ENCODE data around the gene MAPK11.

The MAPK11 gene

GRCh38 chr22:50296658-50297490 lies 26.7 kb upstream of the MAPK11 start:
- DNase-seq (ENCODE audit: low read depth in 3 of 3, low spot score in 1 of 3) = no peak

GRCh38 chr22:50294319-50294656 lies 24.1 kb upstream of the MAPK11 start:
- DNase-seq (ENCODE audit: low read depth in 3 of 3, low spot score in 1 of 3) = no peak

- DNase-seq (ENCODE audit: low read depth in 3 of 3, low spot score in 1 of 3) = no peak
Measured at GRCh38 chr22:50293441-50294318, 23.5 kb upstream of the MAPK11 start.

- DNase-seq (ENCODE audit: low read depth in 3 of 3, low spot score in 1 of 3) = no peak
Measured at GRCh38 chr22:50292643-50293440, 22.7 kb upstream of the MAPK11 start.

- DNase-seq (ENCODE audit: low read depth in 3 of 3, low spot score in 1 of 3) = no peak
Measured at GRCh38 chr22:50289942-50290630, 19.9 kb upstream of the MAPK11 start.

GRCh38 chr22:50289151-50289941 lies 19.2 kb upstream of the MAPK11 start:
- DNase-seq (ENCODE audit: low read depth in 3 of 3, low spot score in 1 of 3) = no peak

- DNase-seq (ENCODE audit: low read depth in 3 of 3, low spot score in 1 of 3) = no peak
Measured at GRCh38 chr22:50287731-50288130, 17.6 kb upstream of the MAPK11 start.

GRCh38 chr22:50286701-50287318 lies 16.6 kb upstream of the MAPK11 start:
- no peak for DNase-seq (ENCODE audit: low read depth in 3 of 3, low spot score in 1 of 3)

GRCh38 chr22:50286275-50286674 lies 16.1 kb upstream of the MAPK11 start:
- no peak for DNase-seq (ENCODE audit: low read depth in 3 of 3, low spot score in 1 of 3)

GRCh38 chr22:50285568-50286229 lies 15.5 kb upstream of the MAPK11 start:
- DNase-seq (ENCODE audit: low read depth in 3 of 3, low spot score in 1 of 3) = no peak

- no peak for DNase-seq (ENCODE audit: low read depth in 3 of 3, low spot score in 1 of 3)
Measured at GRCh38 chr22:50284479-50284878, 14.3 kb upstream of the MAPK11 start.

- no peak for DNase-seq (ENCODE audit: low read depth in 3 of 3, low spot score in 1 of 3)
Measured at GRCh38 chr22:50283821-50284220, 13.6 kb upstream of the MAPK11 start.

- DNase-seq (ENCODE audit: low read depth in 3 of 3, low spot score in 1 of 3) = no peak
Measured at GRCh38 chr22:50282361-50283155, 12.4 kb upstream of the MAPK11 start.

GRCh38 chr22:50281957-50282356 lies 11.8 kb upstream of the MAPK11 start:
- DNase-seq (ENCODE audit: low read depth in 3 of 3, low spot score in 1 of 3) = no peak

GRCh38 chr22:50281384-50281760 lies 11.2 kb upstream of the MAPK11 start:
- DNase-seq (ENCODE audit: low read depth in 3 of 3, low spot score in 1 of 3) = no peak

- no peak for DNase-seq (ENCODE audit: low read depth in 3 of 3, low spot score in 1 of 3)
Measured at GRCh38 chr22:50280708-50281383, 10.7 kb upstream of the MAPK11 start.

GRCh38 chr22:50280022-50280707 lies 10.0 kb upstream of the MAPK11 start:
- no peak for DNase-seq (ENCODE audit: low read depth in 3 of 3, low spot score in 1 of 3)
